Nephron (organoid): ENCODE results near the gene ZNF443.
A peak's percentile ranks its signal among the peaks of the same experiment; 100 is the strongest.
"Not testable (repeated sequence)": the region's sequence is repeated elsewhere in the genome, so short reads cannot be mapped to it uniquely, and the experiment has no call there.

Source experiments
- H3K27ac Mint-ChIP-seq, 3 experiments: 2 replicates each; pipeline ENCODE4 v1.8.0; 2020; ENCODE audit warnings: mixed read lengths in 3 of 3, mild to moderate bottlenecking in 2 of 3, moderate library complexity in 1 of 3
- H3K27me3 Mint-ChIP-seq: 2 replicates; pipeline ENCODE4 v1.8.0; 2021; ENCODE audit warnings: low read depth, mild to moderate bottlenecking, moderate library complexity, mixed read lengths
- H3K36me3 Mint-ChIP-seq: 2 replicates; pipeline ENCODE4 v1.8.0; 2020; ENCODE audit warnings: low read depth, mixed read lengths
- H3K4me1 Mint-ChIP-seq: 2 replicates; pipeline ENCODE4 v1.8.0; 2020; ENCODE audit warnings: mixed read lengths
- H3K4me3 Mint-ChIP-seq, 3 experiments: 2 replicates each; pipeline ENCODE4 v1.8.0; 2020; ENCODE audit warnings: mild to moderate bottlenecking in 3 of 3, mixed read lengths in 3 of 3, moderate library complexity in 2 of 3
- H3K9me3 Mint-ChIP-seq: 2 replicates; pipeline ENCODE4 v1.8.0; 2020; ENCODE audit warnings: mixed read lengths
- TF ChIP-seq, protein P1 (sequence below), 3 experiments: fragments of 200-600 bp; sonication (generic); IDR thresholded peaks; one replicate each; pipeline ENCODE4 v1.5.0; 2021; ENCODE audit warnings: antibody characterized with exemption in 3 of 3; ENCODE audit not compliant: unreplicated experiment in 3 of 3

The ZNF443 gene

GRCh38 chr19:12425236-12425887, 15.5 kb downstream of the ZNF443 start:
- Mint-ChIP-seq H3K27ac (no peak overlapping the region), H3K36me3 (peaks cover 91% of the 10 kb centered on the region), H3K4me3 (no peak overlapping the region), H3K4me1 (no peaks in the 10 kb centered on the region), H3K27me3 (no peaks in the 10 kb centered on the region), H3K9me3 (peaks cover 47% of the 10 kb centered on the region)
- TF ChIP-seq, protein P1, sequence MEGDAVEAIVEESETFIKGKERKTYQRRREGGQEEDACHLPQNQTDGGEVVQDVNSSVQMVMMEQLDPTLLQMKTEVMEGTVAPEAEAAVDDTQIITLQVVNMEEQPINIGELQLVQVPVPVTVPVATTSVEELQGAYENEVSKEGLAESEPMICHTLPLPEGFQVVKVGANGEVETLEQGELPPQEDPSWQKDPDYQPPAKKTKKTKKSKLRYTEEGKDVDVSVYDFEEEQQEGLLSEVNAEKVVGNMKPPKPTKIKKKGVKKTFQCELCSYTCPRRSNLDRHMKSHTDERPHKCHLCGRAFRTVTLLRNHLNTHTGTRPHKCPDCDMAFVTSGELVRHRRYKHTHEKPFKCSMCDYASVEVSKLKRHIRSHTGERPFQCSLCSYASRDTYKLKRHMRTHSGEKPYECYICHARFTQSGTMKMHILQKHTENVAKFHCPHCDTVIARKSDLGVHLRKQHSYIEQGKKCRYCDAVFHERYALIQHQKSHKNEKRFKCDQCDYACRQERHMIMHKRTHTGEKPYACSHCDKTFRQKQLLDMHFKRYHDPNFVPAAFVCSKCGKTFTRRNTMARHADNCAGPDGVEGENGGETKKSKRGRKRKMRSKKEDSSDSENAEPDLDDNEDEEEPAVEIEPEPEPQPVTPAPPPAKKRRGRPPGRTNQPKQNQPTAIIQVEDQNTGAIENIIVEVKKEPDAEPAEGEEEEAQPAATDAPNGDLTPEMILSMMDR (IDR thresholded peaks at IDR 0.05; ENCODE audit: unreplicated experiment in 3 of 3), result no peak

DNA sequence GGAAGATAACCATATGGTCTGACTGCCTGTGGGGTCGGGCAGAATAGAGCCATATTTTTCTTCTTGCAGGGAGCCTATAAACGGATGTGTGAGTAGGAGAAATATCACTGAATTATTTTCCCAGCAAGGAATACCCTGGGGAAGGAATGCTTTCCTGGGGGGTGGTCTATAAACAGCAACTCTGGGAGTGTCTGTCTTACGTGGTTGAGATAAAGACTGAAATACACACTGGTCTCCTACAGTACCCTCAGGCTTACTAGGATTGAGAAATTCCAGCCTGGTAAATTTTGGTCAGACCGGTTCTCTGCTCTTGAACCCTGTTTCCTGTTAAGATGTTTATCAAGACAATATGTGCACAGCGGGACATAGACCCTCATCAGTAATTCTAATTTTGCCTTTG, 23.5 kb downstream of the ZNF443 start:
- not testable (repeated sequence) for H3K4me1 Mint-ChIP-seq, H3K27ac Mint-ChIP-seq, H3K4me3 Mint-ChIP-seq, H3K27me3 Mint-ChIP-seq
- Mint-ChIP-seq H3K9me3 (peaks cover 53% of the 10 kb centered on the region), H3K36me3 (peaks cover 88% of the 10 kb centered on the region)

DNA sequence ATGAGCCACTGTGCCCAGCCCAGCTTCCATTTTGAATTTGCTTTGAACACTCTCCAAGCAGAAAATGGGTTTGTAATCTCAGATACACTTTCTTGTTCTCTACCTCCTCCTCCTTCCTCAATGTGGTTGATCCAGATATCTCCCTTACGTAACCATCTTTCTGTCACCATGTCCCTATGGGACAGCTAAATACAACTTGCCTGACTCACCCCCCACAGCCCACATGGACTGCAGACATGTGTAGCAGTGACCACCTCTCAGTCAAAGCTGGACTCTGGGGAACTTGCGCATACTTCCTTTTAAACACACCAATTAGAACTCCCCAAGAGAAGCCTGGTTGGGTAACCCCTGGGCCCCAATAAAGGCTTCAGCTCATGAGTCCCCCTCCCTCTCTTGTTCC, 28.9 kb downstream of the ZNF443 start:
- Mint-ChIP-seq H3K9me3 (peaks cover 37% of the 10 kb centered on the region), H3K27ac (no peak overlapping the region), H3K27me3 (no peaks in the 10 kb centered on the region), H3K4me3 (no peak overlapping the region), H3K36me3 (peaks cover 52% of the 10 kb centered on the region), H3K4me1 (no peaks in the 10 kb centered on the region)
- TF ChIP-seq, protein P1 (IDR thresholded peaks at IDR 0.05; ENCODE audit: unreplicated experiment in 3 of 3), result no peak

DNA sequence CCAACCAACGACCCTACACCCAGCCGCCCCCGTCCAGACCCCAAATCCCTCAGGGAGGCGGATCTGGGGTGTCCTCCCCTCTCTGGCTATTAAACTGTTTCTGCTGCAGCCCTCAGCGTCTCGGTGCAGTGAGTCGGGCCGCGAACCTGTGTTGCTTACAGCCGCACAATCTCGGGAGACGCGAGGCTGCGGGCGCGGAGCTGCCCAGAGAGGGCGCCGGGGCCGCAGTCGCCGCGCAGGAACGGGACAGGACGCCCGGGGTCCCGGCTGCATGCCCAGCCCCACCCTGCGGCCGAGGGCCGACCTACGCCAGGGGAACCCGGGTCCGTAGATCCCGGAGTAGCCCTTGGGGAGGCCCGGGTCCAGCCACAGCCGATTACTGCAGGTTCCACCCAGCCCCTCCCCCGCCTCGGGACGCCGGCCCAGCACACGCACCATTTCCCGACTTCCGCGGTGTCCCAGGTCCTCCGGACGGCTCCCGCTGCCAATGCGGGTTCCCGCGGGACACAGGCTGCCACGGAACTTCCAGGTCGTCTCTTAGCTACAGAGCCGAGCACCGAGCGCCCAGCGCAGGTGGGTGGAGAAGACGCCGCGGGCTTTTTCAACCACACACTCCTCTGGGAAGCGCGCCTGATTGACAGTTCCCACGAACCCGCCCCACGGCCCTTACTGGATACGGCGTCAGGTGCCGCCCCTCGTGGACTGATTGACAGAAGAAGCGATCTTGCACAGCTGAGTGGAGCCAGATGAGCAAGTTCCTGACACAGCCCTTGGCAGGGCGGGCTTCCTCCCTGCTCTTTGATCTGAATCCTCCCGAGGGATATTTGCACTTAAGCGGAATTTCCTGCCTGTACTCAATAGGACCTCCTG, 40.0 kb downstream of the ZNF443 start, which contains the start of gene ZNF799:
Gene ZNF799 (minus strand): TSS at position 639 of the 870 bp plus-strand sequence. CDS start 201 bp downstream, at position 438.
- Mint-ChIP-seq H3K4me3 (peak within 1 kb of the TSS; percentile 94 to 97 (median 96)), H3K9me3 (peaks cover 32% of the 10 kb centered on the region), H3K27ac (peak within 1 kb of the TSS; percentile 73 to 88 (median 86)), H3K36me3 (peaks cover 4% of the 10 kb centered on the region), H3K4me1 (no peaks in the 10 kb centered on the region), H3K27me3 (peaks cover 6% of the 10 kb centered on the region)
- TF ChIP-seq, protein P1 (IDR thresholded peaks at IDR 0.05; ENCODE audit: unreplicated experiment in 3 of 3), result peak in 2 of 3 experiments; percentile 22 to 31

- H3K9me3 Mint-ChIP-seq, result peaks cover 29% of the 10 kb centered on the region
Measured at GRCh38 chr19:12399901-12400632, 40.8 kb downstream of the ZNF443 start.

DNA sequence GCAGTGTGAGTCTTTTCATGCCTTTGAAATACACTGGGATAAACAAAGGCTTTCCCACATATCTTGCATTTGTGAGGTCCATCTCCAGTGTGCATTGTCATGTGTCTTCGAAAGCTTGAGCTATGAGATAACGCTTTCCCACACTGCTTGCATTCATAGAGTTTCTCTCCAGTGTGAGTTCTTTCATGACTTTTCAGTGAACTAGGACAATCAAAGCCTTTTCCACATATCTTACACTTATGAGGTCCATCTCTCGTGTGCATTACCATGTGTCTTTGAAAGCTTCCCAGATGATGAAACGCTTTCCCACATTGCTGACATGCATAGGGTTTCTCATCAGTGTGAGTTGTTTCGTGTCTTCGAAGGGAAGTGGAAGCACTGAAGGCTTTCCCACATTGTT, 49.7 kb downstream of the ZNF443 start:
- not testable (repeated sequence) for H3K4me3 Mint-ChIP-seq, H3K27ac Mint-ChIP-seq, H3K4me1 Mint-ChIP-seq, H3K27me3 Mint-ChIP-seq
- Mint-ChIP-seq H3K36me3 (peaks cover 74% of the 10 kb centered on the region), H3K9me3 (peaks cover 47% of the 10 kb centered on the region)

More at GRCh38 chr19:12399901-12400632, 40.8 kb downstream of the ZNF443 start:
- H3K4me1 Mint-ChIP-seq, H3K27me3 Mint-ChIP-seq, H3K36me3 Mint-ChIP-seq: not testable (repeated sequence)
- peak overlapping the region; percentile 73 to 86 (median 74) for H3K27ac Mint-ChIP-seq
- peak overlapping the region; percentile 89 to 94 (median 93) for H3K4me3 Mint-ChIP-seq

DNA sequence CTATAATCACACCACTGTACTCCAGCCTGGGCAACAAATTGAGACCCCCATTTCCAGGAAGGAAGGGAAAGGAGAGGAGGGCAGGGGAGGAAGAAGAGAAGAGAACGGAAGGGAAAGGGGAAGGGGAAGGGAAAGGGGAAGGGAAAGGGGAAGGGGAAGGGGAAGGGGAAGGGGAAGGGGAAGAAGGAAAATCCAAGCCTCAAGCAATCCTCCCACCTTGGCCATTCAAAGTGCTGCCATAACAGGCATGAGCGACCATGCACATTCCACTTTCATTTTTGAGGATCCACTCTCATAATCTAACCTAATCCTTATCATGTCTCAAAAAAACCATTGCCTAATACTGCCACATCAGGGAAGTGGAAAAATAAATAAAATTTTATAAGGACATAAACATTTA, 54.5 kb downstream of the ZNF443 start:
- H3K4me1 Mint-ChIP-seq, H3K27ac Mint-ChIP-seq, H3K4me3 Mint-ChIP-seq, H3K27me3 Mint-ChIP-seq: not testable (repeated sequence)
- Mint-ChIP-seq H3K9me3 (peaks cover 35% of the 10 kb centered on the region), H3K36me3 (peaks cover 65% of the 10 kb centered on the region)
